ENCODE data around the gene LMNTD1. TPM values are rescaled to one million over a fixed set of nuclear protein-coding genes. Genes with fewer than 3 reads are reported as not detected.

Gene LMNTD1
- total and polyA plus RNA-seq, 8 donors: 0.22 to 0.70 (median 0.46) TPM; not detected in 4

DNA sequence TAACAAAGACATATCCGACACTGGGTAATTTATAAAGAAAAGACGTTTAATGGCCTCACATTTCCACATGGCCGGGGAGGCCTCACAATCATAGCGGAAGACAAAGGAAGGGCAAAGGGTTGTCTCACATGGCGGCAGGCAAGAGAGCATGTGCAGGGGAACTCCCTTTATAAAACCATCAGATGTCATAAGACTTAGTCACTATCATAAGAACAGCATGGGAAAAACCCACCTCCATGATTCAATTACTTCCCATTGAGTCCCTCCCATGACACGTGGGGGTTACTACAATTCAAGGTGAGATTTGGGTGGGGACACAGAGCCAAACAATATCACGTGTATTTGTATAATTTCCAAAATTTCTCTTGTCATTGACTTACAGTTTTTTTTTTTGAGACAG is 5.5 kb upstream of the LMNTD1 start:
- FAIRE-seq (no peak), ATAC-seq (no peak), DNase-seq (no peak)
- intact Hi-C loops (cut with DNase I): no loop called here
- Histone ChIP-seq H3K4me3 (no peak overlapping the region), H3K27ac (no peak overlapping the region), H3K27me3 (no peaks in the 10 kb centered on the region), H3K4me1 (no peaks in the 10 kb centered on the region), H3K36me3 (no peaks in the 10 kb centered on the region), H3K9me3 (no peaks in the 10 kb centered on the region)
- TF ChIP-seq, protein P1, sequence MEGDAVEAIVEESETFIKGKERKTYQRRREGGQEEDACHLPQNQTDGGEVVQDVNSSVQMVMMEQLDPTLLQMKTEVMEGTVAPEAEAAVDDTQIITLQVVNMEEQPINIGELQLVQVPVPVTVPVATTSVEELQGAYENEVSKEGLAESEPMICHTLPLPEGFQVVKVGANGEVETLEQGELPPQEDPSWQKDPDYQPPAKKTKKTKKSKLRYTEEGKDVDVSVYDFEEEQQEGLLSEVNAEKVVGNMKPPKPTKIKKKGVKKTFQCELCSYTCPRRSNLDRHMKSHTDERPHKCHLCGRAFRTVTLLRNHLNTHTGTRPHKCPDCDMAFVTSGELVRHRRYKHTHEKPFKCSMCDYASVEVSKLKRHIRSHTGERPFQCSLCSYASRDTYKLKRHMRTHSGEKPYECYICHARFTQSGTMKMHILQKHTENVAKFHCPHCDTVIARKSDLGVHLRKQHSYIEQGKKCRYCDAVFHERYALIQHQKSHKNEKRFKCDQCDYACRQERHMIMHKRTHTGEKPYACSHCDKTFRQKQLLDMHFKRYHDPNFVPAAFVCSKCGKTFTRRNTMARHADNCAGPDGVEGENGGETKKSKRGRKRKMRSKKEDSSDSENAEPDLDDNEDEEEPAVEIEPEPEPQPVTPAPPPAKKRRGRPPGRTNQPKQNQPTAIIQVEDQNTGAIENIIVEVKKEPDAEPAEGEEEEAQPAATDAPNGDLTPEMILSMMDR (IDR thresholded peaks at IDR 0.05): no peak
- WGBS, 2 donors: 83 to 86% methylated on average over 7 of the region's 7 CpGs

DNA sequence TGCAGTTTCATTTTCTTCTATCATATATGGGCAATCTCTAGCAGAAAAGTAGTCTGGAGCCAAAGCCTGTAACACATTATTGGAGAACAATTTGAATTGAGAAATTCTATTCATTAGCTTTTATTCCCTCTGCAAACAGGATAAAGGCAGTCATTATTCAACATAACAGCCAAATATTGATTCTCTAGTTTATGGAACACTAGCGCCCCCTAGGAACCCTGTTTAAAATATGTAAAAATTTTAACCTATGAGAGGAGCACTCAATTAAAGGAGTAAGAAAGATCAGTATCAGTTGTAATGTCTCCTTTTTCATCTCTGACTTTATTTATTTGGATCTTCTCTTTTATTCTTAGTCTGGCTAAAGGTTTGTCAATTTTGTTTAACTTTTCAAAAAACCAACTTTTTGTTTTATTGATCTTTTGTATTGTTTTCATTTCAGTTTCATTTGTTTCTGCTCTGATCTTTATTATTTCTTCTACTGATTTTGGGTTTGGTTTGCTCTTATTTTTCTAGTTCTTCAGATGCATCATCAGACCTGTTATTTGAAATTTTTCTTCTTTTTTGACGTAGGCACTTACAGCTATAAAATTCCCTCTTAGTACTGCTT is 4.8 kb upstream of the LMNTD1 start:
- no peaks in the 10 kb centered on the region for H3K36me3 ChIP-seq
- DNase-seq: peak in 1 of 6 donors; percentile 5
- no peak overlapping the region for H3K27ac ChIP-seq
- H3K9me3 ChIP-seq: no peaks in the 10 kb centered on the region
- no peaks in the 10 kb centered on the region for H3K4me1 ChIP-seq
- peak; percentile 57 for FAIRE-seq
- intact Hi-C loops (cut with DNase I): no loop called here
- no peaks in the 10 kb centered on the region for H3K27me3 ChIP-seq
- TF ChIP-seq, protein P1 (IDR thresholded peaks at IDR 0.05): peak; percentile 8 to 33 (median 16)
- peak in 2 of 4 donors; percentile 32 to 50 for ATAC-seq
- no peak overlapping the region for H3K4me3 ChIP-seq
- 43 to 48% methylated on average over 2 of the region's 2 CpGs for WGBS, 2 donors

DNA sequence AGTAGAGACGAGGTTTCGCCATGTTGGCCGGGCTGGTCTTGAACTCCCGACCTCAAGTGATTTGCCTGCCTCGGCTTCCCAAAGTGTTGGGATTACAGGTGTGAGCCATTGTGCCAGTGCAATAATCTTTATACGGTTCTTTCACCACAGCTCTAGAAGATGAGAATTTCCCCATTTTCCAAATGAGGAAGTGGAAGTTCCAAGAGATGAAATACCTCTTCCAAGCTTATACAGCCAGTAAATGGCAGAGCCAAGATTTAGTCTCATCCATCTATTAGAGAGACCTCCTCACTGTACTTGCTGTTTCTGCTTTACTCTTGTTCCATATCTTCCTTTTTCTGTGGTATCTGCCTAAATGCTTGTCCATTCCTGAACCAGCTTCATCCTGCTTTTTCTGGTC is 3.1 kb upstream of the LMNTD1 start:
- no peak for ATAC-seq
- 88 to 93% methylated on average over 6 of the region's 6 CpGs for WGBS, 2 donors
- H3K27ac ChIP-seq: no peak overlapping the region
- no peaks in the 10 kb centered on the region for H3K36me3 ChIP-seq
- TF ChIP-seq, protein P1 (IDR thresholded peaks at IDR 0.05): no peak
- DNase-seq: no peak
- H3K9me3 ChIP-seq: no peaks in the 10 kb centered on the region
- H3K27me3 ChIP-seq: no peaks in the 10 kb centered on the region
- H3K4me1 ChIP-seq: no peaks in the 10 kb centered on the region
- no peak overlapping the region for H3K4me3 ChIP-seq
- FAIRE-seq: no peak
- intact Hi-C loops (cut with DNase I): no loop called here

DNA sequence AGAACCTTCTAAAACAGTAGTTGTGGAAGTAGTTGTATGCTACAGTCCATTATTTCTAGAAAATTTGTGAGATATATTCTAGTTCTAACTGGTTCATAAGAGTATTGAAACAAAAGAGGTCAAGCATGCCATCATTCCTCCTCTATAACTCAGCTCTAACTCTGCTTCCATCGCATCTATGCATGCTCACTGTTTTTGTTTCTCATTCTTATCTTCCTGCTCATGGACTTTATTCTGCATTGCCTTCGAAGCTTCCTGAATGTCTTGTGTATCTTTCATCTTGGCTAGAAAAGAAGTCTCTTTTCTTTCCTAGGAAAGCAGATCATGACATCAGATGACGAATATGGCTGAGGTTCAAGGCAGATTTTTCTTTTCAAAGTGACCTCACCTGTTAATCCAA is 402 bp downstream of the LMNTD1 start:
- Histone ChIP-seq H3K27me3 (no peaks in the 10 kb centered on the region), H3K36me3 (no peaks in the 10 kb centered on the region), H3K4me1 (no peaks in the 10 kb centered on the region), H3K9me3 (no peaks in the 10 kb centered on the region), H3K4me3 (no peak overlapping the region), H3K27ac (no peak overlapping the region)
- intact Hi-C loops (cut with DNase I): no loop called here
- no peak for DNase-seq
- no peak for FAIRE-seq
- TF ChIP-seq, protein P1 (IDR thresholded peaks at IDR 0.05): no peak
- 62 to 77% methylated on average over 3 of the region's 3 CpGs for WGBS, 2 donors
- no peak for ATAC-seq

DNA sequence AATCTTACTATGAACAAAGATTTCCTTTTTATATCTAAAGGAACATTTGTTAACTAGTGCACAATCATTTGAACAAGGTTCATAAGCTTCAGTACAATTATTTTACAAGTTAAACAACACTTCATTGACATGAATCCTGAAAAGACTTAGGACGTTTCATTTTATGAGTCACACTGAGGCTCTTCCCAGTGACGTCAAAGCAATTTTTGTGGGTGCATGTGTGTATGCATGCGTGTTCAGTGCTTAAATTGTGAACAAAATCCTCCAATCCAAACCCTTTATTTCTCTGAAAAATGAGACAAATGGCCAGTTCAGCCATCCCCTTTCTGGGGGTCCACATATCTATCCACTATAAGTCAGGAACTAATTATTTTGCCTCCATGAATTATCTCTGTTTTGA is 2.9 kb downstream of the LMNTD1 start:
- intact Hi-C loops (cut with DNase I): no loop called here
- no peaks in the 10 kb centered on the region for H3K9me3 ChIP-seq
- no peaks in the 10 kb centered on the region for H3K36me3 ChIP-seq
- DNase-seq (no peak), FAIRE-seq (no peak), ATAC-seq (no peak)
- H3K4me1 ChIP-seq: no peaks in the 10 kb centered on the region
- WGBS, 2 donors: 65 to 83% methylated on average over 3 of the region's 3 CpGs
- H3K27ac ChIP-seq: no peak overlapping the region
- TF ChIP-seq, protein P1 (IDR thresholded peaks at IDR 0.05): no peak
- no peaks in the 10 kb centered on the region for H3K27me3 ChIP-seq
- no peak overlapping the region for H3K4me3 ChIP-seq

Data from pancreas (tissue), 10 donors.